ENCODE data around the gene PDPR.
"Not testable (repeated sequence)": the region's sequence is repeated elsewhere in the genome, so short reads cannot be mapped to it uniquely, and the experiment has no call there.

- TF ChIP-seq EZH2 (IDR thresholded peaks at IDR 0.05; ENCODE audit: low read depth, low read length, severe bottlenecking); FOSL1 (IDR thresholded peaks at IDR 0.05; ENCODE audit: insufficient read depth, low read depth, low read length); SP1 (IDR thresholded peaks at IDR 0.05; ENCODE audit: low read depth, low read length); RBBP5 (IDR thresholded peaks at IDR 0.05; ENCODE audit: borderline replicate concordance, low read depth, low read length); BACH1 (IDR thresholded peaks at IDR 0.05; ENCODE audit: low read length); RFX5 (IDR thresholded peaks at IDR 0.05; ENCODE audit: borderline replicate concordance, low read depth, low read length); POLR2A (IDR thresholded peaks at IDR 0.05; ENCODE audit: control extremely low read depth in 1 of 2, low read depth in 2 of 2, low read length in 2 of 2); CTCF (IDR thresholded peaks at IDR 0.05; ENCODE audit: control extremely low read depth in 1 of 3, insufficient read depth in 1 of 3, low read depth in 1 of 3, low read length in 3 of 3); YY1 (IDR thresholded peaks at IDR 0.05; ENCODE audit: low read depth, low read length); ASH2L (IDR thresholded peaks at IDR 0.05; ENCODE audit: low read length); JUND (IDR thresholded peaks at IDR 0.05; ENCODE audit: low read length); EP300 (IDR thresholded peaks at IDR 0.05; ENCODE audit: borderline replicate concordance in 1 of 2, low read depth in 2 of 2, low read length in 2 of 2): not testable (repeated sequence)
These were observed 90.7 kb downstream of the PDPR start for GRCh38 chr16:70204668-70205405.
